SK-N-SH (cell line): ENCODE results near the gene PRICKLE2. TPM values are rescaled to one million over a fixed set of nuclear protein-coding genes. Genes with fewer than 3 reads are reported as not detected.

Source experiments
- CTCF ChIA-PET: fragments of 300-600, 350-600 bp; formaldehyde crosslinking; extraction: SDS; loops from one replicate; lab custom pipeline; 2021; lab: Yijun Ruan, JAX
- POLR2A ChIA-PET: fragments of 350-600 bp; sonication (Branson Sonifier 250); formaldehyde crosslinking; extraction: SDS; loops from one replicate; lab custom pipeline; 2020; ENCODE audit warnings: antibody characterized with exemption, inconsistent platforms; lab: Yijun Ruan, JAX
- DNase-seq: peaks from one replicate; pipeline ENCODE4 v3.0.0; 2012
- H2AFZ ChIP-seq: fragments of 200-600 bp; sonication (generic); 2 replicates; pipeline ENCODE4 v1.8.1; 2016; ENCODE audit warnings: antibody characterized with exemption, mild to moderate bottlenecking, low read depth
- H3F3A ChIP-seq: fragments of 200-600 bp; sonication (generic); replicated peaks from 2 replicates; pipeline ENCODE3; 2016; ENCODE audit warnings: antibody characterized with exemption, mild to moderate bottlenecking; ENCODE audit not compliant: insufficient read depth
- H3K27ac ChIP-seq, 2 experiments: fragments of 200-500 bp in 1 of 2; fragments of 200-600 bp in 1 of 2; sonication (Bioruptor generic) in 1 of 2; sonication (generic), shearing (Covaris generic) in 1 of 2; 2 replicates each; pipeline versions ENCODE4 v1.5.1 to v1.6.1; 2014 to 2016; ENCODE audit warnings: low read depth in 2 of 2, inconsistent platforms in 1 of 2, low read length in 1 of 2, mild to moderate bottlenecking in 1 of 2, mixed read lengths in 1 of 2
- H3K27me3 ChIP-seq: fragments of 200-600 bp; sonication (generic), shearing (Covaris generic); 2 replicates; pipeline ENCODE4 v1.6.1; 2016; ENCODE audit warnings: mixed run types; ENCODE audit not compliant: insufficient read depth
- H3K36me3 ChIP-seq, 2 experiments: fragments of 200-500 bp in 1 of 2; fragments of 200-600 bp in 1 of 2; sonication (Bioruptor generic) in 1 of 2; sonication (generic) in 1 of 2; replicated peaks in 1 of 2; 2 replicates each; pipeline versions ENCODE3 to v1.5.1; 2014 to 2016; ENCODE audit warnings: low read length in 1 of 2, mild to moderate bottlenecking in 1 of 2; ENCODE audit not compliant: insufficient read depth in 2 of 2, control insufficient read depth in 1 of 2
- H3K4me1 ChIP-seq, 2 experiments: fragments of 200-500 bp in 1 of 2; fragments of 200-600 bp in 1 of 2; sonication (Bioruptor generic) in 1 of 2; sonication (generic), shearing (Covaris generic) in 1 of 2; 2 replicates each; pipeline versions ENCODE4 v1.5.1 to v1.6.1; 2014 to 2016; ENCODE audit warnings: low read depth in 1 of 2, low read length in 1 of 2, mixed run types in 1 of 2; ENCODE audit not compliant: insufficient read depth in 2 of 2, control insufficient read depth in 1 of 2
- H3K4me2 ChIP-seq: fragments of 200-600 bp; sonication (generic), shearing (Covaris generic); 2 replicates; pipeline ENCODE4 v1.6.1; 2017; ENCODE audit warnings: mixed run types
- H3K4me3 ChIP-seq, 2 experiments: fragments of 200-500 bp in 1 of 2; fragments of 200-600 bp in 1 of 2; sonication (Bioruptor generic) in 1 of 2; sonication (generic), shearing (Covaris generic) in 1 of 2; 2 replicates each; pipeline versions ENCODE4 v1.5.1 to v1.8.1; 2014 to 2016; ENCODE audit warnings: low read depth in 2 of 2, inconsistent platforms in 1 of 2, low read length in 1 of 2, mild to moderate bottlenecking in 1 of 2, mixed read lengths in 1 of 2, moderate library complexity in 1 of 2
- H3K79me2 ChIP-seq: fragments of 200-600 bp; sonication (generic); 2 replicates; pipeline ENCODE4 v1.8.1; 2017; ENCODE audit warnings: mild to moderate bottlenecking; ENCODE audit not compliant: insufficient read depth
- H3K9ac ChIP-seq: fragments of 200-600 bp; sonication (generic); 2 replicates; pipeline ENCODE4 v1.6.1; 2017; ENCODE audit warnings: mixed run types
- H3K9me2 ChIP-seq: fragments of 200-600 bp; sonication (generic); 2 replicates; pipeline ENCODE4 v1.6.1; 2017; ENCODE audit warnings: mixed run types
- H3K9me3 ChIP-seq: fragments of 200-600 bp; sonication (generic); 2 replicates; pipeline ENCODE4 v1.6.1; 2017; ENCODE audit warnings: mixed run types, mild to moderate bottlenecking, moderate library complexity
- H4K20me1 ChIP-seq: fragments of 200-600 bp; sonication (generic); 2 replicates; pipeline ENCODE4 v1.6.1; 2017; ENCODE audit warnings: mild to moderate bottlenecking, mixed run types; ENCODE audit not compliant: insufficient read depth
- EP300 ChIP-seq, 2 experiments: IDR thresholded peaks; 2 replicates each; pipeline versions ENCODE4 v1.4.0 to v1.6.1; 2012; ENCODE audit warnings: borderline replicate concordance in 1 of 2, low read depth in 1 of 2, low read length in 1 of 2
- FOXM1 ChIP-seq: IDR thresholded peaks from 2 replicates; pipeline ENCODE4 v1.4.0; 2012; ENCODE audit warnings: low read depth, mild to moderate bottlenecking
- MAX ChIP-seq: IDR thresholded peaks from 2 replicates; pipeline ENCODE4 v1.4.0; 2012; ENCODE audit warnings: low read depth
- NFIC ChIP-seq: IDR thresholded peaks from 2 replicates; pipeline ENCODE4 v1.4.0; 2012; ENCODE audit warnings: borderline replicate concordance
- RAD21 ChIP-seq: IDR thresholded peaks from 2 replicates; pipeline ENCODE4 v1.6.1; 2012; ENCODE audit warnings: mild to moderate bottlenecking, low read length
- RFX5 ChIP-seq: IDR thresholded peaks from 2 replicates; pipeline ENCODE4 v1.6.1; 2012; ENCODE audit warnings: mild to moderate bottlenecking, improper control_type of control experiment, low read length
- TCF12 ChIP-seq: IDR thresholded peaks from 2 replicates; pipeline ENCODE4 v1.4.0; 2012
- WGBS: methylation state at CpG from one replicate; pipeline ENCODE4 v1.1.6; 2017; ENCODE audit warnings: low lambda C conversion rate; 5-methylcytosine and 5-hydroxymethylcytosine counted together
- polyA plus RNA-seq, 3 experiments: library from polyadenylated mRNA; depleted of rRNA; stranded (reverse); fragments of >200 nt; gene quantifications; 2 replicates each; pipeline ENCODE4 v1.2.3, GENCODE V29; 2012
- TF ChIP-seq, protein P1 (sequence below): IDR thresholded peaks from 2 replicates; pipeline ENCODE4 v1.6.1; 2012; ENCODE audit warnings: mild to moderate bottlenecking, low read depth, low read length, moderate library complexity
- TF ChIP-seq, protein P2 (sequence below): fragments of 150-350 bp; IDR thresholded peaks from 2 replicates; pipeline ENCODE4 v1.6.1; 2017; ENCODE audit warnings: antibody characterized with exemption, low read length, low read depth, borderline replicate concordance
- TF ChIP-seq, protein P3 (sequence below): IDR thresholded peaks from 2 replicates; pipeline ENCODE4 v1.4.0; 2012; ENCODE audit warnings: low read depth, borderline replicate concordance

PRICKLE2 gene
- polyA plus RNA-seq, 1 of the 3 experiments (the other 2 are of a cell fraction): 0.67 TPM

DNA sequence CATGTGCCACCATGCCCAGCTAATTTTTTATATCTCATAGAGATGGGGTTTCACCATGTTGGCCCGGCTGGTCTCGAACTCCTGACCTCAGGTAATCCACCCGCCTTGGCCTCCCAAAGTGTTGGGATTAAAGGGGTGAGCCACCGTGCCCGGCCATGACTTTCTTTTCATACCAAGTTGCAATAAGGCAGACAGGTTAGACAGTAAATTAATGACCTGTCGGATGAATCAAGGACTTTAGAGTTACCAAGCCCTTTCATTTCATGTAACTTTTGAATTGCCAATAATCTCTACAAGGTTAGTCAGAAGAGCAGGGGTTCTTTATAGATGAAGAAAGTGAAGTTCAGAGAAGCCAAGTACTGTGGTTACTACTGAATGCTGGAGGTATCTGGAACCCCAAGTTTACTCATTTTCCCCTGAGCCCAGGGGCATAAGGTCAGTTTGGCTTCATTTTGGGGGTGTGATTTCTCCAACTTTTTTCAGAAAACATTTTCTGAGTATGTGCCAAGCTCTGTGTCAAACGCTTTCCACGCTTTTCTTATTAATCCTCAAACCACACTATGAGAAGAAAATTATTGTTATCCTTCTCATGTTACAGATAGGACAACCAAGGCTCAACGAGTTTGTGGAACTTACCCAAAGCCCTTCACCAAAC is 11.9 kb downstream of the PRICKLE2 start (continued):
- TF ChIP-seq FOXM1: no peak
- no peak for TF ChIP-seq NFIC
- no peak for TF ChIP-seq RFX5

GRCh38 chr3:64209866-64210621 is 15.2 kb downstream of the PRICKLE2 start:
- H3K9ac ChIP-seq: no peak overlapping the region
- no peak for TF ChIP-seq MAX
- 0 out of 2 replicates have a peak, but pooled peaks have one; percentile 4 for TF ChIP-seq TCF12
- TF ChIP-seq, protein P1, sequence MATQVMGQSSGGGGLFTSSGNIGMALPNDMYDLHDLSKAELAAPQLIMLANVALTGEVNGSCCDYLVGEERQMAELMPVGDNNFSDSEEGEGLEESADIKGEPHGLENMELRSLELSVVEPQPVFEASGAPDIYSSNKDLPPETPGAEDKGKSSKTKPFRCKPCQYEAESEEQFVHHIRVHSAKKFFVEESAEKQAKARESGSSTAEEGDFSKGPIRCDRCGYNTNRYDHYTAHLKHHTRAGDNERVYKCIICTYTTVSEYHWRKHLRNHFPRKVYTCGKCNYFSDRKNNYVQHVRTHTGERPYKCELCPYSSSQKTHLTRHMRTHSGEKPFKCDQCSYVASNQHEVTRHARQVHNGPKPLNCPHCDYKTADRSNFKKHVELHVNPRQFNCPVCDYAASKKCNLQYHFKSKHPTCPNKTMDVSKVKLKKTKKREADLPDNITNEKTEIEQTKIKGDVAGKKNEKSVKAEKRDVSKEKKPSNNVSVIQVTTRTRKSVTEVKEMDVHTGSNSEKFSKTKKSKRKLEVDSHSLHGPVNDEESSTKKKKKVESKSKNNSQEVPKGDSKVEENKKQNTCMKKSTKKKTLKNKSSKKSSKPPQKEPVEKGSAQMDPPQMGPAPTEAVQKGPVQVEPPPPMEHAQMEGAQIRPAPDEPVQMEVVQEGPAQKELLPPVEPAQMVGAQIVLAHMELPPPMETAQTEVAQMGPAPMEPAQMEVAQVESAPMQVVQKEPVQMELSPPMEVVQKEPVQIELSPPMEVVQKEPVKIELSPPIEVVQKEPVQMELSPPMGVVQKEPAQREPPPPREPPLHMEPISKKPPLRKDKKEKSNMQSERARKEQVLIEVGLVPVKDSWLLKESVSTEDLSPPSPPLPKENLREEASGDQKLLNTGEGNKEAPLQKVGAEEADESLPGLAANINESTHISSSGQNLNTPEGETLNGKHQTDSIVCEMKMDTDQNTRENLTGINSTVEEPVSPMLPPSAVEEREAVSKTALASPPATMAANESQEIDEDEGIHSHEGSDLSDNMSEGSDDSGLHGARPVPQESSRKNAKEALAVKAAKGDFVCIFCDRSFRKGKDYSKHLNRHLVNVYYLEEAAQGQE: no peak
- TF ChIP-seq, protein P2, sequence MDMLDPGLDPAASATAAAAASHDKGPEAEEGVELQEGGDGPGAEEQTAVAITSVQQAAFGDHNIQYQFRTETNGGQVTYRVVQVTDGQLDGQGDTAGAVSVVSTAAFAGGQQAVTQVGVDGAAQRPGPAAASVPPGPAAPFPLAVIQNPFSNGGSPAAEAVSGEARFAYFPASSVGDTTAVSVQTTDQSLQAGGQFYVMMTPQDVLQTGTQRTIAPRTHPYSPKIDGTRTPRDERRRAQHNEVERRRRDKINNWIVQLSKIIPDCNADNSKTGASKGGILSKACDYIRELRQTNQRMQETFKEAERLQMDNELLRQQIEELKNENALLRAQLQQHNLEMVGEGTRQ: no peak
- TF ChIP-seq, protein P3, sequence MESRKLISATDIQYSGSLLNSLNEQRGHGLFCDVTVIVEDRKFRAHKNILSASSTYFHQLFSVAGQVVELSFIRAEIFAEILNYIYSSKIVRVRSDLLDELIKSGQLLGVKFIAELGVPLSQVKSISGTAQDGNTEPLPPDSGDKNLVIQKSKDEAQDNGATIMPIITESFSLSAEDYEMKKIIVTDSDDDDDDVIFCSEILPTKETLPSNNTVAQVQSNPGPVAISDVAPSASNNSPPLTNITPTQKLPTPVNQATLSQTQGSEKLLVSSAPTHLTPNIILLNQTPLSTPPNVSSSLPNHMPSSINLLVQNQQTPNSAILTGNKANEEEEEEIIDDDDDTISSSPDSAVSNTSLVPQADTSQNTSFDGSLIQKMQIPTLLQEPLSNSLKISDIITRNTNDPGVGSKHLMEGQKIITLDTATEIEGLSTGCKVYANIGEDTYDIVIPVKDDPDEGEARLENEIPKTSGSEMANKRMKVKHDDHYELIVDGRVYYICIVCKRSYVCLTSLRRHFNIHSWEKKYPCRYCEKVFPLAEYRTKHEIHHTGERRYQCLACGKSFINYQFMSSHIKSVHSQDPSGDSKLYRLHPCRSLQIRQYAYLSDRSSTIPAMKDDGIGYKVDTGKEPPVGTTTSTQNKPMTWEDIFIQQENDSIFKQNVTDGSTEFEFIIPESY: no peak
- TF ChIP-seq EP300 (IDR thresholded peaks at IDR 0.05; ENCODE audit: borderline replicate concordance in 1 of 2, low read depth in 1 of 2, low read length in 1 of 2): peak in 1 of 2 experiments; percentile 33; a peak in 1 of 4 replicates
- TF ChIP-seq NFIC: no peak
- TF ChIP-seq RAD21: no peak
- no peaks in the 10 kb centered on the region for H4K20me1 ChIP-seq
- ChIA-PET POLR2A (no interaction called here), CTCF (no interaction called here)
- H3K4me2 ChIP-seq: no peak overlapping the region
- WGBS: 89% methylated on average over 12 of the region's 12 CpGs
- H3K36me3 ChIP-seq: no peaks in the 10 kb centered on the region
- H3K4me3 ChIP-seq: no peak overlapping the region
- H3F3A ChIP-seq: peaks cover 4% of the 10 kb centered on the region
- DNase-seq: peak; percentile 19
- H3K9me2 ChIP-seq: no peaks in the 10 kb centered on the region
- peak overlapping the region in 1 of 2 experiments; percentile 47; a peak in 2 of 4 replicates for H3K27ac ChIP-seq
- peaks cover 9 to 48% of the 10 kb centered on the region in 2 experiments for H3K4me1 ChIP-seq
- no peaks in the 10 kb centered on the region for H3K9me3 ChIP-seq
- H3K79me2 ChIP-seq: no peaks in the 10 kb centered on the region
- no peak overlapping the region for H2AFZ ChIP-seq
- no peaks in the 10 kb centered on the region for H3K27me3 ChIP-seq
